GM21723 (cell line): ENCODE results near the gene XXYLT1.

Source experiments
- ATAC-seq: cut with Tn5 transposase; IDR thresholded peaks from one replicate; pipeline ENCODE4 v1.9.1; 2021; ENCODE audit warnings: mild to moderate bottlenecking, moderate library complexity; ENCODE audit not compliant: unreplicated experiment

Gene XXYLT1

DNA sequence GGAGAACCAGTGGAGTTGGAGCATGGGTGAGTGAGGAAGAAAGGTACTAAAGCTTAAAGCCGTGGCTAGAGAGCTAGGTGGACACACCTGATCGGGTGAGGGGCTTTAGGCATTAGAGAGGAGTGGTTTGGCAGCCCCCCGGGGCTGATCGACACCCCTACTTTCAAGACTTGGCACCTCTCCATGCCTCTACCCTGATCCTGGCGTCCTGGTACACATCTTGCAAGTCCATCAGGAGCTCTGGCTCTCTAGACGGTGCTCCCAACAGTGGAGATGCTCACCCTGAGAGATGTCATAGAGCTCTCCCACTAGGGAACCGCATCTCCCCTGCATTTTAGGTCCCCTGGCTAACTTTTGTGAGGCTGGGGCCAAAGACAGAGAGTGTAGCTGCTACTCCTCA lies 98.1 kb downstream of the XXYLT1 start:
- no peak for ATAC-seq

DNA sequence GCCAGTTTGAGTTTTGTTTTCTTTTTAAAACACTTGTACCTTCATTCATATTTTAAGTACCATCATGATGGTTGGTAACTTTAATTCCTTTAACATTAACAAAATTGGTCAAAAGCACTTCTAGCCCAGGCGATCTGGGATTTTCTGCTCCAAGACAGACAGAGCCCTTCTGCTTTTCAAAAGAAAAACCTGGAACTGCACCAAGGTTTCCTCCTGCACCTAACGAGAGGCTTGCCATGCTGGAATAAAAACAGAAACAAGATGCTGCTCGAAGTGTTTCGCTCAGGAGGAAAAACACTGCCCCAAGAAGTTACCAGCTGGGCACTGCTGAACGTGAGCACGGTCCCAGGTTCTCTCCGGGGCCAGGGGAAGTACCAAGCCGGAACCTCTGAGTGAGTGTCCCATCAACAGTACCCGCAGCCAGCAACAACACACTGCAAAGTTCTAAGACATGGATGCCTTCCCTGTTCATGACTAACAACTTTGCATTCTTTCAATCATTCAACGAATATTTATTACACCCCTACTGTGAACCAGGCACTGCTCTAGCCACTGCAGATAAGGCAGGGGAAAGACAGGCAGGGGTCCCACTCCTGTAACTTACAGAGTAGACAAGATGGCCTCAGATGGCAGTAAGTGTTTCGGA lies 98.8 kb downstream of the XXYLT1 start:
- no peak for ATAC-seq

DNA sequence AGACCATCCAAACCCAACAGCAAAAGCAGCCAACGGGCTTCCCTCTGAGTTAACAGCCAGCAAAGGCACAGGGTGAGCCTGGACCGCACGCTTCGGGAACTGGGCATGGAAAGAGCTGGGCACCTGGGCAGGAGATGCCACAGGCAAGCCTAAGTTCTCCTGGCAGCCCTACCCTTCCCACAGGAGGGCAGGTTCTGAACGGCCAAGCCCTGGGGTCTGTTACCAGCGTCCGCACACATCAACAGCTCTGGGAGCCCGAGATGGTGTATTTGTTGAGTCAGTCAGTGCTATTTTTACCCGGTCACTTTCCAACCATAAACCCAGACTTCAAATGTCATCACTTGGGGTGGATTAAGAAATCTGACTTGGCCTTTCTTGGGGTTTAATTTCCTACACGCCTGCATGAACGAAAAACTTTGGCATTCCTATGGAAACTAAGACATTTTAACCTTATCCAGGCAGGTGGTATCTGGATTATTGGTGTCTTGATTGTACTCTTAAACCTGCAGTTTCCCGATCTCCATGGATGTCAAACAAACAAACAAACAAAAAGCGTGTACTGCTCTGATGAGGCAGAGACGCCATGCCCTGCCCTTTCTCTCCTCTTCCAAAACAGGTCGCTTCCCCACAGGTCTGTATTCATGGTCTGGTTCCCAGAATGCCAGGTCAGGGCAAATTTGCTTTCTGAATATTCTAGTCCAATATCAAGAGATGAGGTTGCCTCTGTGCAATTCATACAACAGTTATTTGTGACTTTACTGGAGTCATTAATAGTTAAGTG lies 99.7 kb downstream of the XXYLT1 start:
- ATAC-seq = no peak

DNA sequence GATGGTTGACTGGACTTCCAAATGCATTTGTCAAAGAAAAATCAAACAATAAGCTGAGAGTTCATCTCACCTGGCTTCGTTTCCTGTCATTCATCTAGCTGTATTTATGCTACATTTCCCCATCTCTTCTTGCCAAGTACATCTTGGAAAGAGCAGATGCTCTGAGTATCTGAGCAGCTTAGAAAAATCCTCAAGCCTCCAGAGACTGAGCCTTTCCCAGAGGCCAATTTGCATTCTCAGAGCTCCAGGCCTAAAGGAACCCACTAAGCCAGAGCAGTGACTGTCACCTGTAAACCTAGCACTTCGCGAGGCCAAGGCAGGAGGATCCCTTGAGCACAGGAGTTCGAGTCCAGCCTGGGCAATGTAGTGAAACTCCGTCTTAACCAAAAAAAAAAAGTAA lies 100.5 kb downstream of the XXYLT1 start:
- no peak for ATAC-seq

DNA sequence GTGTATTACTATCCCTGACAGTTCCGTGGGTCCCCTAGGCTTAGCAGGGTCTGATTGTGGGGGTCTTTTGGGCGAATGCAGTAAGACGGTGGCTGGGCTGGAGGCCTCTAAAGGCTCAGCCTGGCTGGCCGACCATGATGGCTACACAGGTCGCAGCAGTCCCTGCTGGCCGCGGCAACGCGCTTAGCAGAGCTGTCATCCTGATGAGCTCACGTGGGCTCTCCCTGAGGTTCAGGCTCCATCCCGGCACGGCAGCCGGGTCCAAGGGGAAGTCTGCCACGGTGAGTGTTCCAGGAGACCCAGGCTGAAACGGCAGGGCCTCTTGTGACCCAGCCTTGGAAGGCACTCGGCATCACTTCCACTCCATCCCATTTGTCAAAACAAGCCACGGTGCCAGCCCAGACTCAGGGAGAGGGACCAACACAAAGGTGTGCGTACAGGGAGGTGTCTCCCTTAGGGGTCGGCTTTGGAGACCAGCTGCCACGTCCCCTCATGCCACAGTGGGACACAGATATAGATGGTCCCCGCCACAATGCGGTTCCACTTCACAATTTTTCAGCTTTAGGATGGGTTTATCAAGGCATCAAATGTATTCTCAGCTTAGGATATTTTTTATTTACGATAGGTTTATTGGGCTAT lies 101.8 kb downstream of the XXYLT1 start:
- ATAC-seq = no peak

DNA sequence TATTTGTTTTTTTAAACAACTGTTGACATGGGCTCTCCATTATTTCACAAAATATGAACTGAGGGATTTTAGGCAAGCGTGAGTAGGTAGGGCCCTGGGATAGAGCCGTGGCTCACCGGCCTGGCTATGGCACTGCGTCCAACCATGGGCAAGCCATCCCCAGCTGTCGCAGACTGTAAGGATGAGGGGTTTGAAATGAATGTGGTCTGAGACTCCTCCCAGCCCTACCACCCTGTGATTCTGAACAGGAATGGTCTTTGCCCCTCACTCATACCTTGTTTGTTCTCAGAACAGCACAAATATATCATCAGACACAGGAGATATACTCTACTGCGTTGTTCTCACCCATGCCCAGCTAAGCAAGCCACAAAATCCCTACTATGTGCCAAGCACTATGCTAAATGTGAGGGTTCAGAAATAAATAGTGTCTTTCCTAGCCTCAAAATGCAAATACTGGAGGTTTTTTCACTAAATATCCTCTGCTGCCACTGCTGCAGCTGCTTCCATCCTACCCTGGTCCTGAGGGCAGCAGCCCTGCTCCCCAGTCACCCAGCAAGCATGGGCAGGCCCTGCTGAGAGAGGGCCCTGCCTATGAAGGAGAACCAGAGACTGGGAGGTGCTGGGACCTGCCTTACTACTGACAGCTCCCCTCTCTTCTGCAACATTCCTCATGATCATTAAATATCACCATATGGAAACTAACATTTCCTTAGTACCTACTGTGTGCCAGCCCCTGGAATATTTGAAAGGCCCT lies 102.8 kb downstream of the XXYLT1 start:
- ATAC-seq = no peak

DNA sequence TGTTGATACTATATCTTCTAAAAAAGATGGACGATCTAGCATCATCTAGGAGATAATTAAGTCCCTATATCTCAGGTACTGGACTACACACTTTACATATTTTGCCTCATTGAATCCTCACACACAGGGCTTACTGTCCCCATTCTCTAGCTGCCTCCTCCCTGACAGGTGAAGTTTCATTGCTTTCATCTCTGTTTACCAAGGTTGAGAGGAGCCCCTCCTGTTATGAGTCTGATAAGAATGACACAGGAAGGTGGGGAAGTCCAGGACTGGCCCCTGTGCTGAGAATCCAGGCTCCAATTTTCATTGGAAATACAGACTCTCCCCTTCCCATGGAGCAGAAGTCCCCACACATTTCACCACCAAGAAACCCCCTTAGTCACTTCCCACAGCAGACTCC lies 105.2 kb downstream of the XXYLT1 start:
- no peak for ATAC-seq

DNA sequence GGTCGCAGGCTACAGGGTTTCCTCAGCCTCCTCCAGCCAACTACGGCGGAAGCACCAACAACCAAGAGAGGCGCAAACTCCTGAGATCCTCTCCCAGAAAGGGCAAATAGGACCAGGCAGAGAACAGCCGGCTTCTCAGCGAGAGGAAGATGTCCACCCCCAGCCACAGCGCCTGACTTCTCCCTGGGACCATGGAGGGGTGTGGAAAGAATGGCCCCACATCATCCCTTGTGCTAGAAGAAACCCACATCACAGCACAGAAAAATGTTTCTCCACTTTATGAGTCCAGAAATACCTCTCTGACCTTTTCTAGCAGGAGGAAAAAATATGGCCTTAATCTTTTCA lies 105.7 kb downstream of the XXYLT1 start:
- ATAC-seq = no peak

DNA sequence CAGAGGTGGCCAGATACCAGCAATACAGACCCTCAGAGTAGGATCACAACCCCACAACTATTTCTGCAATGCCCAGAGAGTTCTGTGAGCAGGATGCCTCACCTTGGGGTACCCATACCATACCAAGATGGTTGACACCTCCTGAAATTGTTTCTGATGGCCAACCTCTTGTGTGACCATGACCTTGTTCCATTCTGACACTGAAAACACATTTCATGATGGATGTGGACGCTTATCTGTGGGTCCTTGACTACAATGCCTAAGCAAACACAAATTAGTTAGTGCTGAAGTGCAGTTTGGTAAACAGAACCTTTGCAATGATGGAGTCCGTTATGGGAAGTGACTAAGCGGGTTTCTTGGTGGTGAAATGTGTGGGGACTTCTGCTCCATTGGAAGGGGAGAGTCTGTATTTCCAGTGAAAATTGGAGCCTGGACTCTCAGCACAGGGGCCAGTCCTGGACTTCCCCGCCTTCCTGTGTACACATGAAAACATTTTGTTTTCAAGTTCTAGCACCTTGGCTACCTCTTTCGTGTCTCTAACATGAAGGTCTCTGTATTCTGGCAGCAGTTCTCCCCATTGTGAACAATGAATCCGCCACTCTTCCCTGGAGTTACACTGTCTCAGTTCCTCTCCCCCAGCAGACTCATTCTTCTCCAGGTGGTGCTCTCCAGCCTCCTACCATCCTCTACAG lies 106.2 kb downstream of the XXYLT1 start:
- no peak for ATAC-seq

DNA sequence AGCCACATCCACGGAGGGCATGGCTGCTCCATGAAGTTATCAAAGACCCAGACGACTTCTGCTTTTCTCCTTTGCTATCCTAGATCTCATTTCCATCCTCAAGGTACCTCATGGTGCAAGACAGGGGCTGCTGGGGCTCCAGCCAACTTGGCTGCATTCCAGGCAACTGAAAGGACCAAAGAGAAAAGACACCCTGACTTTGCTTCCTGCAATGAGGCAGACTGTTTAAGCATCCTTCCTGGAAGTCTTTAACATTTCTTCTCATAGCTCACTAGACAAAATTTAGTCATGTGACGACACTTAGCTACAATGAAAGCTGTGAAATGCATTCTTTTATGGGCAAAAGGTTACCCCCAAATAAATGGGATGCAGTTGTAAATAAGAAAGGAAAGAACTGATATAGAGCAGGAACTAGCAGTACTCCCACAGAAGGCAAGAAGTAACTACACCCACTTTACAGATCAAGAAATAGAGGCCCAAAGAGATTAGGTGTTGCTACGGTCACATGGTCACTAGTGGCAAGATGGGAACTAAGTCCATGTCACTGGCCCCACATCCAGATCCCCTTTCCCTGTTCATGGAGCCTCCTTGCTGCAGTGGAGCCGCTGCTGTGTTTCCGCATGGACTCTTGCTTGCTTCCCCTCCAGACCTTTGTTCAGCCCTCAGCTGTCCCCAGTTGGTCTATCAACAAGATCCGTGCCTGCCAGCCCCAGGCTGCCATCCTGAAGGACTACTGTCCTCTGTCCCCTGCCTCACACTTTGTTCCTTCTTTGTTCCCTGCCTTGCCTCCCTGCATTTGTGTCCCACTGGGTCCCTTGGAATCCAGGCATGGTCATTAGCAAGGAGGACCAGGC lies 107.0 kb downstream of the XXYLT1 start:
- no peak for ATAC-seq

DNA sequence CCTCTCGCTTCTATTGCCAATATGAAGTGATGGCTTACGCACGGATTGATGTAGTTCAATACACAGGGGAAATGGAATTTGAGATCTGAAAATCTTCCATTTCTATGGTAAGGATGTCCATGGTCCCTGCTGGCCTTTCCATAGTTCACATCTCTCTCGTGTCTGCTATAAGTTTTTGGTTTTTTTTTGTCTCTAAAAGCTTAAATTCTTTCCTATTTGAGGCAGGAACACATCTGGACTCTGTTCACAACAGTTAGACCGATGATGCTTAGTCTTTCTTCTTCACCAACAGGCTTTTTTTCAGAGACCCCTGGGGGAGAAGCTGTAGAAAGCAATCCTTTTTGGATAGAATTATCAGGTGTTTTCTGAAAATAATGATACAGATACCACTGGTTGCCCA lies 108.1 kb downstream of the XXYLT1 start:
- no peak for ATAC-seq

DNA sequence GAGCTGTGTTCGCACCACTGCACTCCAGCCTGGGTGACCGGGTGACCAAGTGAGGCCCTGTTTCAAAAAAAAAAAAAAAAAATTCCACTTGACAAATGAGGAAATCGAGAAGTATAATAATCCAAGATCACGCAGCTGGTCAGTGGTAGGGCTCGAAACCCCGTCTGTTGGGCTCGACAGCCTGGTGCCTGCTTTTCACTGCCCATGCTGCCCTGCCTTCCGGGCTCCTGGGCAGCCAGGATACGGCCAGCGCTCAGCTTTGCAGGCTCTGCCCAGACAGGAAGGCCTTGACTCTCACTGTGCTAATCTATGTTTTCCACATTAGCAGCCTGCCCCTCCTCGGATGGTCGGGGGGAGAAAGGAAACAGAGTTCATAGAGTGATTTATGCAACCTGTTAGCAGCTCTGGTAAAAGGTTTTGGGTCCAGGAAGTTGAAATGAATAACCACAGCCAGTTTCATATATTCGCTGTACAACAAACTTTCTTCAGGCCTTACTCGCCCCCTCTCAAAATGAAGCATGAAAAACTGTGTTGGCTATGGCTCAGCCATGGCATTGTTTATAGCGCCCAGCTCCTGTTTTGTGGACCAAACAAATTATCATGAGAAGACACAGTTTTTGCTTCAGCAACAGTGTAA lies 108.8 kb downstream of the XXYLT1 start:
- no peak for ATAC-seq

DNA sequence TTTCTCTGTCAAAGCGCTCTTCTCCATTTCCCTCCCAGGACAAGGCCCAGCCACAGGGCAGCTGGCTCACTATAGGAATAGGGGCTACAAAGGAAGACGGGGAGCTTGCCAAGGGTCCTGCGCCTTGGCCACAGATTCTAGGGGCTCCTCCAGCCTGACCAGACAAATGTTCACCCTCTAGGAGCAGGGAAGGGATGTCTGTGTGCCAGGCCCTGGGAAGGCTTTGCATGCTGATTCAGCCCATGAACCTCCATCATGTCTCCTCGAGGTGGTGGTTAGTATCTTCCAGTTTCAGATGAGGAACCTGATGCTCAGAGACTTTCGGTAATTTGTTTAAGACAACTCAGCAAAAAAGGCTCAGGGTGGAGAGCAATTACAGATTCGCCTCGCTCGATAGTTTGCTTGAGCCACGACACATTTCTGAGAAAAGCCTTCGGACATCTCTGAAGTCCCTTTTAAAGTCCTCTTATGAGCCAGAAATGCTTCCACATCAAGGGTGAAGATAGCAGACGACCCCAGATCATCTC lies 110.0 kb downstream of the XXYLT1 start:
- no peak for ATAC-seq

DNA sequence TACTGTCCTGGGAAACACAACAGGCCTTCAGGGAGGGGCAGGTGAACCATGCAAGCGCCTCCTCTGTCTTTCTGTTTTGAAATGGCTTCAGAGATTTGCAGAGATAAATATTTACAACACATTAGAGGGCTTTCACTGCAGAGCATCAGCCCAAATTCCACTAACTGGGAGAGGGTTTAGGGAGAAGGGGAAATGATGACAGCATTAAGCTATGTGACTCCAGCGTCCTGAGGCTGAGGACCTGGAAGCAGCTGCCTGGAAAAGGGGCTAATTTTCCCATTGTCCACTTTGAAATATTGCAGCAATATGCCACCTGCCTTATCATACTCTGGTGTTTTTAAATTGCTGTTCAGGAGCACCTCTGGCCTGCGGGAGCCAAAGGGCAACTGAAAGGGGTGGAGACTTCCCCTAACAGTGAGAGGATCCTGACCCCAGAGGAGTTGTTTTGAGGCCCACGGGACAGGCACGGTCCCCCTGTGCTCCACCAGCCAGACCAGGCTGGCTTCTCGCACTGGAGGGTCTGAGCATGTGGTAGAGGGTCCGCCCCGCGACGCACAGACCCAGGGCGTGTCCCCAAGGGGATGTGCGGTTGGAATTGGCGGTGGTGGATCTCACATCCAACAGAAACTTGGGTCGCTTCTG lies 110.6 kb downstream of the XXYLT1 start:
- ATAC-seq = no peak

DNA sequence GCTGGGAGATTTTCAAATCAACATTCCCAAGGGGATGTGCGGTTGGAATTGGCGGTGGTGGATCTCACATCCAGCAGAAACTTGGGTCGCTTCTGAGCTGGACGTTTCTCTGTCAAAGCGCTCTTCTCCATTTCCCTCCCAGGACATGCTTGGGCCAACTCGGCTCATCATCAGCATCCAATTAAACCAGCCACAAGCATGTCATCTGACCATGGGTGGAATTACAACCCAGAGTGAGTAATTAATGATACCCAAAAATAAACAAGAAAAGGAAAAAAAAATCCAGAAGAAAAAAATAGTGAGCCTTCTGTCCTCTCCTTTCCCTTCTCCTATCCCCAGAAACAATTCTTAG lies 111.2 kb downstream of the XXYLT1 start:
- ATAC-seq = no peak

DNA sequence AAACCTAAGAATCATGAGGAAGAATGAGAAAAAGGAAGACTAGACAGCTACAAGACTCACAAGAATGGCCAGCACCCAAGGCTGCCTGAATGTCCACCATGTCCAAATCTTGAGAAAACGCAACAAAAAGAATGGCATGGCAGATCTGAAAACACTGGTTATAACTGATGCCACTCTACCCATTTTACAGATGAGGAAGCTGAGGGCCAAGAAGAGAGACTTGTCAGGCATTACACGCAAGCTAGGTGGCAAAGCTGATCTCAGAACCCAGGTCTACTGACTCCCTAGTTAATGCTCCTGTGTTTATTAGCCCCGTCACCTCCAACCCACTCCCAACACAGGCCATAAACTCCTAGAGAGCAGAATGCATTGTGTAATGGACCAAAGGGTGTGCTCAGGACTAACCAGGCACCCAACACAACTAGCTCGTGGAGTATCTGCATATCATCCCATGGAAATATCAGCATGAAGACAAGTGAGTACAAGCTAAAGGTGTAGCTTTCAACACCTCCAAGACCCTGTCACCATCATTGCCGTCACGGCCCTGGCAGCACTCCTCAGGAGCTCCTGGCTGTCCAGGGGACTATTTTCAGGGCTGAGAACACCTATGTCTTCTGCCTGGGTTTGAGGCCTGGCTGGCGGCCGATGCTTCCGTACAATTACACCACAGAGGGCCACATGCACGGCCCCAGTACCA lies 111.7 kb downstream of the XXYLT1 start:
- ATAC-seq = no peak

DNA sequence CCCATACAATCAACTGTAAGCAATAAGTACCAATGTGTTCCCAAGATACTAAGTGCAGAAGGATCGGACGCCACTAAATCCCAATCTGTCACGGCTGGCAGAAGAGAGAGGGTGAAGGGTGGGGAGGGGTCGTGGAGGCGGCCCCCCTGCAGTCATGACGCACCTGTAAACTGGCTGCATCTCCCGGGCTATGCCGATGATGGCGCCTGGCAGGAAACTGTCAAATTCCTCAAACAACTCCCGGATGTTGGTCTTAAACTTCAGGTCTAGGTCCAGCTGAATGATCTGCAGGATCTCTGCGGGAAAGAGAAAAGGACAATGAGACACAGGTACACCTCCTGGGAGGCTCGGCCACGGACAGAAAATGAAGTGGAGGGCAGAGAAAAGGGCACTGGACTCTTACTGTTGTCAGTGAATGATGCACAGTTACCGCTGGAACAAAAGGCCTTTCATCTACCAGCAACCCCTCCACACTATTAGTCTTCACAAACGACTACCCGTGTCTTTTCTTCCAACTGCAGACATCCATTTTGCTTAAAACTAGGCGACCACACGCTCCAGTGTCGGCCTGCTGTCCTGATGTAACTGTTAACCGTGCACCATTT lies 114.6 kb downstream of the XXYLT1 start:
- ATAC-seq = no peak
